GM23338 (cell line): ENCODE data around the gene ZFP62. TPM values are rescaled to one million over a fixed set of nuclear protein-coding genes. Genes with fewer than 3 reads are reported as not detected.

Source experiments
- ATAC-seq: fragments of 200-7000 bp; cut with Tn5 transposase; 3 replicates; pipeline ENCODE4 v1.9.1; 2020
- DNase-seq: peaks from one replicate; pipeline ENCODE4 v3.0.0-alpha.2; 2015; ENCODE audit warnings: low spot score
- H2AFZ ChIP-seq: fragments of 200-600 bp; sonication (generic); 2 replicates; pipeline ENCODE4 v1.8.0; 2016; ENCODE audit warnings: antibody characterized with exemption, mild to moderate bottlenecking, moderate library complexity
- H3F3A ChIP-seq: fragments of 200-600 bp; sonication (generic); replicated peaks from 2 replicates; pipeline ENCODE4 v1.8.0; 2017; ENCODE audit warnings: antibody characterized with exemption, mixed run types, low read depth
- H3K27ac ChIP-seq: fragments of 200-600 bp; sonication (generic); 2 replicates; pipeline ENCODE4 v1.6.1; 2016; ENCODE audit warnings: low read depth
- H3K27me3 ChIP-seq: fragments of 200-600 bp; sonication (generic); 2 replicates; pipeline ENCODE4 v1.8.0; 2016; ENCODE audit warnings: mild to moderate bottlenecking, mixed run types, moderate library complexity; ENCODE audit not compliant: insufficient read depth
- H3K36me3 ChIP-seq: fragments of 200-600 bp; sonication (generic); 2 replicates; pipeline ENCODE4 v1.8.0; 2016; ENCODE audit warnings: mild to moderate bottlenecking; ENCODE audit not compliant: insufficient read depth
- H3K4me1 ChIP-seq: fragments of 200-600 bp; sonication (generic); 2 replicates; pipeline ENCODE4 v1.8.0; 2016; ENCODE audit warnings: mild to moderate bottlenecking, moderate library complexity; ENCODE audit not compliant: insufficient read depth
- H3K4me2 ChIP-seq: fragments of 200-600 bp; sonication (generic); 2 replicates; pipeline ENCODE4 v1.7.1; 2017; ENCODE audit warnings: mixed run types
- H3K4me3 ChIP-seq: fragments of 200-600 bp; sonication (generic); 2 replicates; pipeline ENCODE4 v1.6.1; 2016; ENCODE audit warnings: mixed run types
- H3K79me2 ChIP-seq: fragments of 200-600 bp; sonication (generic); replicated peaks from 2 replicates; pipeline ENCODE4 v1.8.0; 2017; ENCODE audit warnings: mild to moderate bottlenecking; ENCODE audit not compliant: insufficient read depth
- H3K9me2 ChIP-seq: fragments of 200-600 bp; sonication (generic); 2 replicates; pipeline ENCODE4 v1.8.0; 2017; ENCODE audit not compliant: insufficient read depth
- H4K20me1 ChIP-seq: fragments of 200-600 bp; sonication (generic); replicated peaks from 2 replicates; pipeline ENCODE4 v1.8.0; 2017; ENCODE audit warnings: mild to moderate bottlenecking; ENCODE audit not compliant: insufficient read depth
- H3K27ac Mint-ChIP-seq: 2 replicates; pipeline ENCODE4 v1.8.0; 2020; ENCODE audit warnings: inconsistent platforms, mild to moderate bottlenecking, moderate library complexity, mixed read lengths
- H3K27me3 Mint-ChIP-seq: 3 replicates; pipeline ENCODE4 v1.8.0; 2022; ENCODE audit warnings: low read depth, mild to moderate bottlenecking, moderate library complexity, mixed read lengths, inconsistent platforms; ENCODE audit not compliant: insufficient read depth, poor library complexity
- H3K36me3 Mint-ChIP-seq: 3 replicates; pipeline ENCODE4 v1.8.0; 2021; ENCODE audit warnings: low read depth, mild to moderate bottlenecking, inconsistent platforms, moderate library complexity, mixed read lengths
- H3K4me1 Mint-ChIP-seq: 3 replicates; pipeline ENCODE4 v1.8.0; 2020; ENCODE audit warnings: mild to moderate bottlenecking, inconsistent platforms, mixed read lengths
- H3K4me3 Mint-ChIP-seq: 3 replicates; pipeline ENCODE4 v1.8.0; 2021; ENCODE audit warnings: moderate library complexity, mild to moderate bottlenecking, inconsistent platforms, mixed read lengths
- H3K9me3 Mint-ChIP-seq: 3 replicates; pipeline ENCODE4 v1.8.0; 2020; ENCODE audit warnings: moderate library complexity, mild to moderate bottlenecking, inconsistent platforms, mixed read lengths
- CREB1 ChIP-seq: fragments of 250-450 bp; sonication (Bioruptor Pico); IDR thresholded peaks from 2 replicates; pipeline ENCODE4 v1.5.0; 2020; ENCODE audit warnings: low read depth, mild to moderate bottlenecking, moderate library complexity
- CTCF ChIP-seq, 2 experiments: fragments of 200-600 bp in 1 of 2; sonication (generic) in 1 of 2; conservative IDR thresholded peaks; 2 replicates each; pipeline versions ENCODE4 v1.5.1 to v1.6.1; 2016 to 2017; ENCODE audit warnings: antibody characterized with exemption in 2 of 2, low read depth in 2 of 2, mild to moderate bottlenecking in 2 of 2, moderate library complexity in 1 of 2
- ETS1 ChIP-seq: IDR thresholded peaks from 2 replicates; pipeline ENCODE4 v1.6.1; 2016; ENCODE audit warnings: antibody characterized with exemption
- EZH2 ChIP-seq: fragments of 200-600 bp; sonication (generic); IDR thresholded peaks from one replicate; pipeline ENCODE4 v1.8.0; 2017; ENCODE audit warnings: antibody characterized with exemption, mild to moderate bottlenecking, low read depth; ENCODE audit not compliant: unreplicated experiment
- EZH2phosphoT487 ChIP-seq: fragments of 200-600 bp; sonication (generic); IDR thresholded peaks from one replicate; pipeline ENCODE4 v1.8.1; 2018; ENCODE audit warnings: antibody characterized with exemption; ENCODE audit not compliant: unreplicated experiment
- JUNB ChIP-seq: IDR thresholded peaks from one replicate; pipeline ENCODE4 v1.6.1; 2016; ENCODE audit warnings: antibody characterized with exemption; ENCODE audit not compliant: unreplicated experiment
- NANOG ChIP-seq: IDR thresholded peaks from 2 replicates; pipeline ENCODE4 v1.6.1; 2016; ENCODE audit warnings: antibody characterized with exemption, borderline replicate concordance
- POLR2AphosphoS5 ChIP-seq: IDR thresholded peaks from 2 replicates; pipeline ENCODE4 v1.6.1; 2016; ENCODE audit warnings: antibody characterized with exemption, low read depth
- REST ChIP-seq: IDR thresholded peaks from one replicate; pipeline ENCODE4 v1.6.1; 2018; ENCODE audit warnings: antibody characterized with exemption; ENCODE audit not compliant: unreplicated experiment
- ZNF114 ChIP-seq: fragments of 250-450 bp; sonication (Bioruptor Pico); IDR thresholded peaks from 2 replicates; pipeline ENCODE4 v1.5.0; 2020; ENCODE audit warnings: mild to moderate bottlenecking, moderate library complexity
- ZNF331 ChIP-seq: fragments of 250-450 bp; sonication (Bioruptor Pico); IDR thresholded peaks from 2 replicates; pipeline ENCODE4 v1.5.0; 2020; ENCODE audit warnings: low read depth, mild to moderate bottlenecking, moderate library complexity
- long read RNA-seq: library from polyadenylated mRNA; unstranded; transcript quantifications from one replicate; pipeline ENCODE4 v2.0.0, GENCODE V29; 2020; ENCODE audit not compliant: unreplicated experiment
- polyA plus RNA-seq: library from polyadenylated mRNA; unstranded; fragments of >200 nt; fragmentation: Nextera tagmentation; extraction: Ambion mirVana; gene quantifications from 2 replicates; pipeline ENCODE4 v1.2.1, GENCODE V29; 2016
- total RNA-seq: library from RNA; depleted of rRNA; stranded (reverse); fragments of >200 nt; shearing (Covaris generic); gene quantifications from 2 replicates; pipeline ENCODE4 v1.2.3, GENCODE V29; 2014; rRNA removed

ZFP62 gene
- 29.6 and 32.9 TPM in 2 replicates for total RNA-seq
- 33.2 and 33.7 TPM in 2 replicates for polyA plus RNA-seq
- long read RNA-seq, partial matches to known transcripts, result 0 of 11 reads
- long read RNA-seq, other reads (novel, unspliced or antisense), result 9 of 11 reads

GRCh38 chr5:180860887-180861822 is at the start of gene ZFP62:
Gene ZFP62, minus strand, starts transcription at chr5:180861276. Its CDS starts 57 bp downstream, at chr5:180861219.
- Histone ChIP-seq H3K27me3 (peaks cover 4% of the 10 kb centered on the region; the same call in 1 of the 2 replicates), H4K20me1 (peaks cover 16% of the 10 kb centered on the region), H3K4me2 (peak within 1 kb of the TSS; percentile 86), H3K79me2 (peaks cover 32% of the 10 kb centered on the region), H3K27ac (peak within 1 kb of the TSS; percentile 96), H2AFZ (peak within 1 kb of the TSS; percentile 86), H3K4me1 (peaks cover 15% of the 10 kb centered on the region), H3K36me3 (no peaks in the 10 kb centered on the region), H3K9me2 (no peaks in the 10 kb centered on the region), H3K4me3 (peak within 1 kb of the TSS; percentile 93), H3F3A (peaks cover 6% of the 10 kb centered on the region; the same call in 1 of the 2 replicates)
- Mint-ChIP-seq H3K4me3 (peak within 1 kb of the TSS; percentile 94), H3K4me1 (peaks cover 21% of the 10 kb centered on the region), H3K27me3 (peaks cover 5% of the 10 kb centered on the region), H3K27ac (peak within 1 kb of the TSS; percentile 98), H3K36me3 (peaks cover 31% of the 10 kb centered on the region), H3K9me3 (no peaks in the 10 kb centered on the region)
- TF ChIP-seq EZH2 (no peak), ETS1 (0 out of 2 replicates have a peak, but pooled peaks have one; percentile 20), EZH2phosphoT487 (no peak), JUNB (no peak), POLR2AphosphoS5 (peak; percentile 64; the same call in 1 of the 2 replicates), NANOG (no peak), CREB1 (0 out of 2 replicates have a peak, but pooled peaks have one; percentile 3)
- DNase-seq (peak; percentile 96), ATAC-seq (peak; percentile 86)

- Mint-ChIP-seq H3K27me3 (peaks cover 1% of the 10 kb centered on the region), H3K4me1 (peaks cover 28% of the 10 kb centered on the region), H3K4me3 (no peak overlapping the region), H3K36me3 (peaks cover 9% of the 10 kb centered on the region; the same call in 2 of the 3 replicates), H3K9me3 (peaks cover 13% of the 10 kb centered on the region), H3K27ac (no peak overlapping the region)
- no peak overlapping the region for H2AFZ ChIP-seq
- peak; percentile 29; the same call in 2 of the 3 replicates for ATAC-seq
- no peak overlapping the region for H3K4me2 ChIP-seq
- DNase-seq, result no peak
- H3K79me2 ChIP-seq, result no peaks in the 10 kb centered on the region
- H3K4me3 ChIP-seq, result no peak overlapping the region
- peaks cover 13% of the 10 kb centered on the region for H3K4me1 ChIP-seq
- H3K27me3 ChIP-seq, result no peaks in the 10 kb centered on the region
- peaks cover 19% of the 10 kb centered on the region for H3K9me2 ChIP-seq
- no peaks in the 10 kb centered on the region for H3F3A ChIP-seq
- no peaks in the 10 kb centered on the region for H4K20me1 ChIP-seq
- H3K27ac ChIP-seq, result no peak overlapping the region
- no peaks in the 10 kb centered on the region for H3K36me3 ChIP-seq
- TF ChIP-seq CREB1 (no peak), POLR2AphosphoS5 (no peak), REST (no peak), NANOG (no peak), CTCF (conservative IDR thresholded peaks at IDR 0.05; ENCODE audit: low read depth in 2 of 2) (no peak), EZH2 (no peak), ZNF114 (no peak), ZNF331 (CRISPR knock-in tag) (no peak), EZH2phosphoT487 (no peak)
Measured at GRCh38 chr5:180910735-180911134, 49.7 kb upstream of the ZFP62 start.
